IMR-90 (cell line): ENCODE results near the gene VSIR. TPM values are rescaled to one million over a fixed set of nuclear protein-coding genes. Genes with fewer than 3 reads are reported as not detected.

Source experiments
- ATAC-seq: fragments of 200-7000 bp; cut with Tn5 transposase; 2 replicates; pipeline ENCODE4 v1.9.1; 2020; ENCODE audit warnings: low read depth, mild to moderate bottlenecking, moderate library complexity
- BruUV-seq: library from RNA; stranded (reverse); fragments of 400-500 nt; replicated peaks from 2 replicates; lab custom pipeline; 2021; lab: Mats Ljungman, UMichigan
- CTCF ChIA-PET: fragments of 300-600 bp; formaldehyde crosslinking; extraction: SDS; loops from one replicate; lab custom pipeline; 2021; ENCODE audit warnings: antibody characterized with exemption; lab: Yijun Ruan, JAX
- POLR2A ChIA-PET: fragments of 300-600 bp; sonication (Branson Sonifier 250); formaldehyde crosslinking; loops from one replicate; lab custom pipeline; 2022; ENCODE audit warnings: antibody characterized with exemption; ENCODE audit not compliant: unreplicated experiment; lab: Charles Lee
- DNase-seq: peaks from one replicate; pipeline ENCODE4 v3.0.0; 2013
- H2AFZ ChIP-seq: replicated peaks from 2 replicates; pipeline ENCODE3; 2013; ENCODE audit warnings: low read length, mild to moderate bottlenecking; ENCODE audit not compliant: poor library complexity
- H2AK5ac ChIP-seq: 2 replicates; pipeline ENCODE4 v1.6.1; 2013; ENCODE audit warnings: low read depth, low read length, inconsistent platforms
- H2AK9ac ChIP-seq: replicated peaks from 2 replicates; pipeline ENCODE3; 2013; ENCODE audit warnings: mild to moderate bottlenecking, low read depth, low read length, moderate library complexity; ENCODE audit not compliant: poor library complexity
- H2BK120ac ChIP-seq: 2 replicates; pipeline ENCODE4 v1.6.1; 2013; ENCODE audit warnings: low read depth, low read length, inconsistent platforms
- H2BK15ac ChIP-seq: 3 replicates; pipeline ENCODE4 v1.6.1; 2013; ENCODE audit warnings: low read depth, low read length, inconsistent platforms
- H2BK20ac ChIP-seq: 2 replicates; pipeline ENCODE4 v1.6.1; 2013; ENCODE audit warnings: low read depth, mild to moderate bottlenecking, inconsistent platforms, low read length, moderate library complexity
- H2BK5ac ChIP-seq: 2 replicates; pipeline ENCODE4 v1.6.1; 2013; ENCODE audit warnings: mild to moderate bottlenecking, low read depth, low read length, inconsistent platforms; ENCODE audit not compliant: poor library complexity, severe bottlenecking
- H3K14ac ChIP-seq: replicated peaks from 2 replicates; pipeline ENCODE4 v1.6.1; 2013; ENCODE audit warnings: low read depth, low read length, inconsistent platforms
- H3K18ac ChIP-seq: 2 replicates; pipeline ENCODE4 v1.6.1; 2013; ENCODE audit warnings: low read depth, low read length, control low read depth
- H3K23ac ChIP-seq: 2 replicates; pipeline ENCODE4 v1.6.1; 2013; ENCODE audit warnings: low read depth, low read length, inconsistent platforms
- H3K27ac ChIP-seq: 2 replicates; pipeline ENCODE4 v1.5.1; 2013; ENCODE audit warnings: mild to moderate bottlenecking, control low read depth, low read length; ENCODE audit not compliant: insufficient read depth
- H3K27me3 ChIP-seq: 2 replicates; pipeline ENCODE4 v1.6.1; 2013; ENCODE audit warnings: low read length; ENCODE audit not compliant: control insufficient read depth, insufficient read depth
- H3K36me3 ChIP-seq: 2 replicates; pipeline ENCODE4 v1.6.1; 2013; ENCODE audit warnings: low read length, mixed read lengths; ENCODE audit not compliant: control insufficient read depth, insufficient read depth
- H3K4ac ChIP-seq: 2 replicates; pipeline ENCODE4 v1.6.1; 2013; ENCODE audit warnings: low read depth, low read length, inconsistent platforms
- H3K4me1 ChIP-seq: 2 replicates; pipeline ENCODE4 v1.6.1; 2013; ENCODE audit warnings: low read length, mixed read lengths; ENCODE audit not compliant: control insufficient read depth, insufficient read depth
- H3K4me2 ChIP-seq: 2 replicates; pipeline ENCODE4 v1.6.1; 2013; ENCODE audit warnings: low read depth, mild to moderate bottlenecking, control low read depth, low read length, moderate library complexity
- H3K4me3 ChIP-seq: 2 replicates; pipeline ENCODE4 v1.5.1; 2013; ENCODE audit warnings: low read depth, mild to moderate bottlenecking, control low read depth, low read length, moderate library complexity; ENCODE audit not compliant: insufficient read depth
- H3K56ac ChIP-seq: 2 replicates; pipeline ENCODE4 v1.6.1; 2013; ENCODE audit warnings: low read length, inconsistent platforms; ENCODE audit not compliant: insufficient read depth; ENCODE audit errors: extremely low read depth
- H3K79me1 ChIP-seq, 2 experiments: 2 replicates each; pipeline ENCODE4 v1.6.1; 2013; ENCODE audit warnings: low read length in 2 of 2, inconsistent platforms in 1 of 2, low read depth in 1 of 2
- H3K9ac ChIP-seq: 2 replicates; pipeline ENCODE4 v1.6.1; 2013; ENCODE audit warnings: low read depth, low read length, control low read depth
- H3K9me1 ChIP-seq: 2 replicates; pipeline ENCODE4 v1.6.1; 2013; ENCODE audit warnings: low read length, inconsistent platforms; ENCODE audit not compliant: insufficient read depth
- H3K9me3 ChIP-seq: 2 replicates; pipeline ENCODE4 v1.6.1; 2013; ENCODE audit warnings: low read length; ENCODE audit not compliant: control insufficient read depth, insufficient read depth
- H4K20me1 ChIP-seq: 2 replicates; pipeline ENCODE4 v1.6.1; 2013; ENCODE audit warnings: low read length, inconsistent platforms; ENCODE audit not compliant: insufficient read depth
- H4K5ac ChIP-seq: 2 replicates; pipeline ENCODE4 v1.6.1; 2013; ENCODE audit warnings: mild to moderate bottlenecking, low read depth, low read length, control low read depth
- H4K8ac ChIP-seq, 2 experiments: 2 replicates each; pipeline ENCODE4 v1.6.1; 2013; ENCODE audit warnings: low read depth in 2 of 2, low read length in 2 of 2, control low read depth in 1 of 2, inconsistent platforms in 1 of 2
- H4K91ac ChIP-seq: 2 replicates; pipeline ENCODE4 v1.6.1; 2013; ENCODE audit warnings: low read depth, low read length, inconsistent platforms; ENCODE audit not compliant: insufficient read depth
- CEBPB ChIP-seq: IDR thresholded peaks from 2 replicates; pipeline ENCODE4 v1.6.1; 2012; ENCODE audit warnings: low read depth, low read length, improper control_type of control experiment
- ELK1 ChIP-seq: fragments of 150-350 bp; IDR thresholded peaks from 2 replicates; pipeline ENCODE4 v1.6.1; 2016; ENCODE audit warnings: low read depth, mild to moderate bottlenecking, low read length, moderate library complexity, borderline replicate concordance
- MXI1 ChIP-seq: IDR thresholded peaks from 2 replicates; pipeline ENCODE4 v1.6.1; 2012; ENCODE audit warnings: low read depth, mild to moderate bottlenecking, low read length, moderate library complexity, borderline replicate concordance
- NFE2L2 ChIP-seq: fragments of 150-350 bp; IDR thresholded peaks from 2 replicates; pipeline ENCODE4 v1.6.1; 2016; ENCODE audit warnings: low read depth, mild to moderate bottlenecking, low read length
- POLR2A ChIP-seq: IDR thresholded peaks from 2 replicates; pipeline ENCODE4 v1.6.1; 2012; ENCODE audit warnings: mild to moderate bottlenecking, low read depth, low read length
- RAD21 ChIP-seq: IDR thresholded peaks from 2 replicates; pipeline ENCODE4 v1.6.1; 2012; ENCODE audit warnings: low read length, improper control_type of control experiment
- RCOR1 ChIP-seq: IDR thresholded peaks from 2 replicates; pipeline ENCODE4 v1.6.1; 2012; ENCODE audit warnings: mild to moderate bottlenecking, low read length, improper control_type of control experiment; ENCODE audit not compliant: insufficient replicate concordance
- RFX5 ChIP-seq: IDR thresholded peaks from 2 replicates; pipeline ENCODE4 v1.8.0; 2012; ENCODE audit warnings: low read depth, mild to moderate bottlenecking, low read length, moderate library complexity
- SMC3 ChIP-seq: fragments of 150-350 bp; IDR thresholded peaks from 2 replicates; pipeline ENCODE4 v1.6.1; 2016; ENCODE audit warnings: low read depth, mild to moderate bottlenecking, antibody characterized with exemption, low read length, moderate library complexity
- WGBS, 2 experiments: methylation state at CpG; one replicate each; pipeline versions ENCODE4 v1.1.5 to v1.1.7; 2013; ENCODE audit warnings: missing lambda C conversion rate in 2 of 2; ENCODE audit not compliant: insufficient read length in 1 of 2; ENCODE audit errors: extremely low coverage in 2 of 2; 5-methylcytosine and 5-hydroxymethylcytosine counted together
- dilution Hi-C: fragments of 300-500 bp; cut with HindIII; formaldehyde crosslinking; loops from one replicate; pipeline ENCODE4 v1.14.3; 2018; ENCODE audit warnings: low sequenced_read_pairs; ENCODE audit not compliant: unreplicated experiment
- in situ Hi-C: fragments of 300-500 bp; cut with MboI; formaldehyde crosslinking; loops from 3 replicates; pipeline ENCODE4 v1.14.3; 2019; ENCODE audit warnings: low sequenced_read_pairs, inconsistent platforms, mixed read lengths
- intact Hi-C: fragments of 100-400 bp; cut with micrococcal nuclease; formaldehyde crosslinking; loops from 2 replicates; pipeline ENCODE4 v1.10.0; 2022
- polyA plus RNA-seq, 3 experiments: library from polyadenylated mRNA; depleted of rRNA; stranded (reverse); fragments of >200 nt; gene quantifications; 2 replicates each; pipeline ENCODE4 v1.2.3, GENCODE V29; 2012; ENCODE audit warnings: low replicate concordance in 1 of 3
- total RNA-seq: library from RNA; depleted of rRNA; stranded (reverse); fragments of >200 nt; gene quantifications from 2 replicates; pipeline ENCODE4 v1.2.3, GENCODE V29; 2012
- TF ChIP-seq, protein P1 (sequence below): conservative IDR thresholded peaks from 2 replicates; pipeline ENCODE4 v1.5.1; 2012; ENCODE audit warnings: mild to moderate bottlenecking, low read depth, low read length, improper control_type of control experiment
- TF ChIP-seq, protein P2 (sequence below): fragments of 150-350 bp; IDR thresholded peaks from 2 replicates; pipeline ENCODE4 v1.6.1; 2017; ENCODE audit warnings: mild to moderate bottlenecking, antibody characterized with exemption, low read length, low read depth

The VSIR gene
- total and polyA plus RNA-seq, 2 of the 4 experiments (the other 2 are of a cell fraction), result 5.0 to 23.8 TPM

GRCh38 chr10:71816421-71816851 is 43.1 kb upstream of the VSIR start (continued):
- TF ChIP-seq, protein P1, sequence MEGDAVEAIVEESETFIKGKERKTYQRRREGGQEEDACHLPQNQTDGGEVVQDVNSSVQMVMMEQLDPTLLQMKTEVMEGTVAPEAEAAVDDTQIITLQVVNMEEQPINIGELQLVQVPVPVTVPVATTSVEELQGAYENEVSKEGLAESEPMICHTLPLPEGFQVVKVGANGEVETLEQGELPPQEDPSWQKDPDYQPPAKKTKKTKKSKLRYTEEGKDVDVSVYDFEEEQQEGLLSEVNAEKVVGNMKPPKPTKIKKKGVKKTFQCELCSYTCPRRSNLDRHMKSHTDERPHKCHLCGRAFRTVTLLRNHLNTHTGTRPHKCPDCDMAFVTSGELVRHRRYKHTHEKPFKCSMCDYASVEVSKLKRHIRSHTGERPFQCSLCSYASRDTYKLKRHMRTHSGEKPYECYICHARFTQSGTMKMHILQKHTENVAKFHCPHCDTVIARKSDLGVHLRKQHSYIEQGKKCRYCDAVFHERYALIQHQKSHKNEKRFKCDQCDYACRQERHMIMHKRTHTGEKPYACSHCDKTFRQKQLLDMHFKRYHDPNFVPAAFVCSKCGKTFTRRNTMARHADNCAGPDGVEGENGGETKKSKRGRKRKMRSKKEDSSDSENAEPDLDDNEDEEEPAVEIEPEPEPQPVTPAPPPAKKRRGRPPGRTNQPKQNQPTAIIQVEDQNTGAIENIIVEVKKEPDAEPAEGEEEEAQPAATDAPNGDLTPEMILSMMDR, result no peak
- TF ChIP-seq RCOR1, result no peak

- ChIA-PET POLR2A (no interaction called here), CTCF (no interaction called here)
- WGBS, 2 experiments, result 84% methylated on average over 5 of the region's 15 CpGs; no CpG with 5 or more reads in 1 of the 2 experiments
- no peak overlapping the region for H3K9ac ChIP-seq
- intact Hi-C loops, result no loop called here
- H3K4ac ChIP-seq, result no peak overlapping the region
- H2AK5ac ChIP-seq, result no peak overlapping the region
- H3K27me3 ChIP-seq, result no peaks in the 10 kb centered on the region
- peak overlapping the region; percentile 19 for H2AK9ac ChIP-seq
- H3K36me3 ChIP-seq, result peaks cover 50% of the 10 kb centered on the region
- no TSS peak for BruUV-seq
- no peaks in the 10 kb centered on the region for H3K79me1 ChIP-seq
- H3K23ac ChIP-seq, result no peak overlapping the region
- no peak overlapping the region for H2BK5ac ChIP-seq
- H3K4me2 ChIP-seq, result no peak overlapping the region
- in situ Hi-C loops, result loop anchor here (10.0 kb wide), 2 partner anchors 431 to 501 kb away; partner anchors contain the start of gene SLC29A3
- H3K9me1 ChIP-seq, result no peaks in the 10 kb centered on the region
- H3K27ac ChIP-seq, result no peak overlapping the region
- H2BK120ac ChIP-seq, result no peak overlapping the region
- DNase-seq (no peak), ATAC-seq (no peak)
- no peak overlapping the region for H2BK20ac ChIP-seq
- no peak overlapping the region for H4K5ac ChIP-seq
- H4K20me1 ChIP-seq, result peaks cover 22% of the 10 kb centered on the region
- H3K4me3 ChIP-seq, result no peak overlapping the region
- no peaks in the 10 kb centered on the region for H3K9me3 ChIP-seq
- H4K91ac ChIP-seq, result no peak overlapping the region
- no peak overlapping the region for H4K8ac ChIP-seq
- H3K14ac ChIP-seq, result no peak overlapping the region
- no peak overlapping the region for H3K18ac ChIP-seq
- H2BK15ac ChIP-seq, result no peak overlapping the region
- H3K56ac ChIP-seq, result no peak overlapping the region
- H2AFZ ChIP-seq, result no peak overlapping the region
- no peaks in the 10 kb centered on the region for H3K4me1 ChIP-seq
- dilution Hi-C loops, result no loop called here
- no peak for TF ChIP-seq RAD21
- no peak for TF ChIP-seq RFX5
- TF ChIP-seq, protein P2, sequence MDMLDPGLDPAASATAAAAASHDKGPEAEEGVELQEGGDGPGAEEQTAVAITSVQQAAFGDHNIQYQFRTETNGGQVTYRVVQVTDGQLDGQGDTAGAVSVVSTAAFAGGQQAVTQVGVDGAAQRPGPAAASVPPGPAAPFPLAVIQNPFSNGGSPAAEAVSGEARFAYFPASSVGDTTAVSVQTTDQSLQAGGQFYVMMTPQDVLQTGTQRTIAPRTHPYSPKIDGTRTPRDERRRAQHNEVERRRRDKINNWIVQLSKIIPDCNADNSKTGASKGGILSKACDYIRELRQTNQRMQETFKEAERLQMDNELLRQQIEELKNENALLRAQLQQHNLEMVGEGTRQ, result no peak
- TF ChIP-seq NFE2L2, result no peak
- no peak for TF ChIP-seq MXI1
- TF ChIP-seq POLR2A, result no peak
- TF ChIP-seq RCOR1, result no peak
- no peak for TF ChIP-seq ELK1
- TF ChIP-seq CEBPB, result no peak
- no peak for TF ChIP-seq SMC3
Measured at GRCh38 chr10:71815515-71816130, 42.3 kb upstream of the VSIR start.
